Stimulated activated naive CD8-positive, alpha-beta T cell treated with anti-CD3 and anti-CD28 coated beads, Interleukin-15, amount 100 ng/mL, for 72 hours (primary cell): ENCODE data around the gene XRCC4.
"Not testable (repeated sequence)": the region's sequence is repeated elsewhere in the genome, so short reads cannot be mapped to it uniquely, and the experiment has no call there.

Experiments used
- ATAC-seq: fragments of 150-1000 bp; cut with Tn5 transposase; 2 replicates; pipeline ENCODE4 v1.10.0; 2021; ENCODE audit warnings: mild to moderate bottlenecking, moderate library complexity
- DNase-seq, 2 donors: peaks; one replicate each; pipeline ENCODE4 v3.0.0; 2021 to 2022
- H3K27ac Mint-ChIP-seq, 2 donors: one replicate each; pipeline ENCODE4 v1.8.0; 2022; ENCODE audit warnings: mild to moderate bottlenecking in 2 of 2, mixed read lengths in 2 of 2, moderate library complexity in 2 of 2
- H3K27me3 Mint-ChIP-seq: one replicate; pipeline ENCODE4 v1.8.0; 2022; ENCODE audit warnings: mixed read lengths
- H3K4me1 Mint-ChIP-seq: one replicate; pipeline ENCODE4 v1.8.0; 2022; ENCODE audit warnings: mild to moderate bottlenecking, mixed read lengths
- H3K4me3 Mint-ChIP-seq, 2 donors: one replicate each; pipeline ENCODE4 v1.8.0; 2022; ENCODE audit warnings: mild to moderate bottlenecking in 2 of 2, mixed read lengths in 2 of 2, moderate library complexity in 1 of 2
- H3K9me3 Mint-ChIP-seq, 2 donors: one replicate each; pipeline ENCODE4 v1.8.0; 2022; ENCODE audit warnings: mixed read lengths in 2 of 2

XRCC4 gene

GRCh38 chr5:83133797-83134196 is 56.5 kb downstream of the XRCC4 start:
- no peak for DNase-seq
- Mint-ChIP-seq H3K4me3 (no peak overlapping the region), H3K4me1 (no peaks in the 10 kb centered on the region), H3K27ac (peak overlapping the region in 1 of 2 donors; percentile 82), H3K9me3 (peaks cover 23 to 43% of the 10 kb centered on the region in 2 donors), H3K27me3 (no peaks in the 10 kb centered on the region)
- ATAC-seq, result no peak

- Mint-ChIP-seq H3K27me3 (no peaks in the 10 kb centered on the region), H3K27ac (no peak overlapping the region), H3K9me3 (peaks cover 0 to 7% of the 10 kb centered on the region in 2 donors), H3K4me3 (no peak overlapping the region), H3K4me1 (no peaks in the 10 kb centered on the region)
- DNase-seq, result no peak
- no peak for ATAC-seq
These were observed 65.2 kb downstream of the XRCC4 start for GRCh38 chr5:83142526-83142925.

GRCh38 chr5:83145241-83145640 is 67.9 kb downstream of the XRCC4 start:
- H3K9me3 Mint-ChIP-seq, result peaks cover 0 to 7% of the 10 kb centered on the region in 2 donors
- no peaks in the 10 kb centered on the region for H3K27me3 Mint-ChIP-seq
- ATAC-seq (no peak), DNase-seq (no peak)
- H3K4me3 Mint-ChIP-seq, result no peak overlapping the region
- no peaks in the 10 kb centered on the region for H3K4me1 Mint-ChIP-seq
- H3K27ac Mint-ChIP-seq, result no peak overlapping the region

GRCh38 chr5:83145882-83146331 is 68.6 kb downstream of the XRCC4 start:
- no peak overlapping the region for H3K4me3 Mint-ChIP-seq

GRCh38 chr5:83146441-83146840 is 69.1 kb downstream of the XRCC4 start:
- DNase-seq (no peak), ATAC-seq (no peak)
- no peak overlapping the region for H3K27ac Mint-ChIP-seq
- H3K4me1 Mint-ChIP-seq, result no peaks in the 10 kb centered on the region
- no peak overlapping the region for H3K4me3 Mint-ChIP-seq
- H3K9me3 Mint-ChIP-seq, result peaks cover 0 to 7% of the 10 kb centered on the region in 2 donors
- H3K27me3 Mint-ChIP-seq, result no peaks in the 10 kb centered on the region

More at GRCh38 chr5:83145882-83146331, 68.6 kb downstream of the XRCC4 start:
- no peak for DNase-seq
- Mint-ChIP-seq H3K4me1 (no peaks in the 10 kb centered on the region), H3K9me3 (peaks cover 0 to 7% of the 10 kb centered on the region in 2 donors), H3K27ac (no peak overlapping the region), H3K27me3 (no peaks in the 10 kb centered on the region)
- no peak for ATAC-seq

GRCh38 chr5:83147593-83147992 is 70.2 kb downstream of the XRCC4 start:
- peaks cover 0 to 7% of the 10 kb centered on the region in 2 donors for H3K9me3 Mint-ChIP-seq
- H3K4me3 Mint-ChIP-seq, result no peak overlapping the region
- DNase-seq (no peak), ATAC-seq (no peak)
- H3K27ac Mint-ChIP-seq, result no peak overlapping the region
- no peaks in the 10 kb centered on the region for H3K27me3 Mint-ChIP-seq
- no peaks in the 10 kb centered on the region for H3K4me1 Mint-ChIP-seq

- Mint-ChIP-seq H3K9me3 (peaks cover 0 to 7% of the 10 kb centered on the region in 2 donors), H3K4me1 (no peaks in the 10 kb centered on the region), H3K4me3 (no peak overlapping the region), H3K27me3 (no peaks in the 10 kb centered on the region), H3K27ac (no peak overlapping the region)
- ATAC-seq (no peak), DNase-seq (no peak)
These were observed 71.0 kb downstream of the XRCC4 start for GRCh38 chr5:83148370-83148769.

- DNase-seq, result no peak
- no peaks in the 10 kb centered on the region for H3K27me3 Mint-ChIP-seq
- no peak overlapping the region for H3K4me3 Mint-ChIP-seq
- no peak for ATAC-seq
- no peaks in the 10 kb centered on the region for H3K4me1 Mint-ChIP-seq
- no peaks in the 10 kb centered on the region for H3K9me3 Mint-ChIP-seq
- no peak overlapping the region for H3K27ac Mint-ChIP-seq
These were observed 72.3 kb downstream of the XRCC4 start for GRCh38 chr5:83149671-83150070.

- no peak for DNase-seq
- Mint-ChIP-seq H3K4me3 (no peak overlapping the region), H3K27ac (no peak overlapping the region), H3K27me3 (no peaks in the 10 kb centered on the region), H3K4me1 (no peaks in the 10 kb centered on the region), H3K9me3 (no peaks in the 10 kb centered on the region)
- ATAC-seq, result no peak
These were observed 74.5 kb downstream of the XRCC4 start for GRCh38 chr5:83151821-83152220.

GRCh38 chr5:83152996-83153395 is 75.6 kb downstream of the XRCC4 start:
- H3K27ac Mint-ChIP-seq, H3K4me1 Mint-ChIP-seq, H3K27me3 Mint-ChIP-seq, H3K9me3 Mint-ChIP-seq, H3K4me3 Mint-ChIP-seq, ATAC-seq, DNase-seq: not testable (repeated sequence)

- Mint-ChIP-seq H3K27ac (no peak overlapping the region), H3K27me3 (no peaks in the 10 kb centered on the region), H3K4me3 (no peak overlapping the region), H3K4me1 (no peaks in the 10 kb centered on the region), H3K9me3 (no peaks in the 10 kb centered on the region)
- DNase-seq (no peak), ATAC-seq (no peak)
These were observed 78.7 kb downstream of the XRCC4 start for GRCh38 chr5:83156001-83156400.

- DNase-seq (no peak), ATAC-seq (no peak)
- no peak overlapping the region for H3K4me3 Mint-ChIP-seq
- H3K4me1 Mint-ChIP-seq, result no peaks in the 10 kb centered on the region
- no peak overlapping the region for H3K27ac Mint-ChIP-seq
- no peaks in the 10 kb centered on the region for H3K27me3 Mint-ChIP-seq
- H3K9me3 Mint-ChIP-seq, result no peaks in the 10 kb centered on the region
These were observed 79.8 kb downstream of the XRCC4 start for GRCh38 chr5:83157163-83157562.

- DNase-seq, result no peak
- Mint-ChIP-seq H3K4me1 (no peaks in the 10 kb centered on the region), H3K4me3 (no peak overlapping the region), H3K9me3 (no peaks in the 10 kb centered on the region), H3K27me3 (no peaks in the 10 kb centered on the region), H3K27ac (no peak overlapping the region)
- ATAC-seq, result no peak
These were observed 85.3 kb downstream of the XRCC4 start for GRCh38 chr5:83162601-83163000.

- no peak for ATAC-seq
- Mint-ChIP-seq H3K4me3 (no peak overlapping the region), H3K4me1 (no peaks in the 10 kb centered on the region), H3K27me3 (no peaks in the 10 kb centered on the region), H3K9me3 (no peaks in the 10 kb centered on the region), H3K27ac (peak overlapping the region in 1 of 2 donors; percentile 35)
- DNase-seq, result no peak
These were observed 90.2 kb downstream of the XRCC4 start for GRCh38 chr5:83167538-83167937.

- Mint-ChIP-seq H3K27me3 (no peaks in the 10 kb centered on the region), H3K4me3 (no peak overlapping the region), H3K27ac (no peak overlapping the region), H3K4me1 (no peaks in the 10 kb centered on the region), H3K9me3 (no peaks in the 10 kb centered on the region)
- DNase-seq (no peak), ATAC-seq (no peak)
These were observed 92.4 kb downstream of the XRCC4 start for GRCh38 chr5:83169571-83170337.

GRCh38 chr5:83172011-83172410 is 94.7 kb downstream of the XRCC4 start:
- ATAC-seq, result no peak
- no peak for DNase-seq
- Mint-ChIP-seq H3K4me1 (no peaks in the 10 kb centered on the region), H3K4me3 (no peak overlapping the region), H3K9me3 (no peaks in the 10 kb centered on the region), H3K27me3 (no peaks in the 10 kb centered on the region), H3K27ac (no peak overlapping the region)

- no peak for ATAC-seq
- H3K4me3 Mint-ChIP-seq, result no peak overlapping the region
- no peak for DNase-seq
- H3K27me3 Mint-ChIP-seq, result no peaks in the 10 kb centered on the region
- H3K4me1 Mint-ChIP-seq, result no peaks in the 10 kb centered on the region
- H3K27ac Mint-ChIP-seq, result peak overlapping the region; percentile 4 to 6
- H3K9me3 Mint-ChIP-seq, result no peaks in the 10 kb centered on the region
These were observed 95.3 kb downstream of the XRCC4 start for GRCh38 chr5:83172655-83173054.
